AG09319 (cell line): ENCODE results near the gene FOSB.

Source experiments
- DNase-seq: peaks from one replicate; pipeline ENCODE4 v3.0.0-alpha.2; 2010; ENCODE audit warnings: low read depth; ENCODE audit errors: extremely low read depth
- TF ChIP-seq, protein P1 (sequence below): IDR thresholded peaks from 2 replicates; pipeline ENCODE4 v1.5.1; 2011; ENCODE audit warnings: low read depth, mild to moderate bottlenecking, inconsistent platforms, low read length, moderate library complexity

The FOSB gene

DNA sequence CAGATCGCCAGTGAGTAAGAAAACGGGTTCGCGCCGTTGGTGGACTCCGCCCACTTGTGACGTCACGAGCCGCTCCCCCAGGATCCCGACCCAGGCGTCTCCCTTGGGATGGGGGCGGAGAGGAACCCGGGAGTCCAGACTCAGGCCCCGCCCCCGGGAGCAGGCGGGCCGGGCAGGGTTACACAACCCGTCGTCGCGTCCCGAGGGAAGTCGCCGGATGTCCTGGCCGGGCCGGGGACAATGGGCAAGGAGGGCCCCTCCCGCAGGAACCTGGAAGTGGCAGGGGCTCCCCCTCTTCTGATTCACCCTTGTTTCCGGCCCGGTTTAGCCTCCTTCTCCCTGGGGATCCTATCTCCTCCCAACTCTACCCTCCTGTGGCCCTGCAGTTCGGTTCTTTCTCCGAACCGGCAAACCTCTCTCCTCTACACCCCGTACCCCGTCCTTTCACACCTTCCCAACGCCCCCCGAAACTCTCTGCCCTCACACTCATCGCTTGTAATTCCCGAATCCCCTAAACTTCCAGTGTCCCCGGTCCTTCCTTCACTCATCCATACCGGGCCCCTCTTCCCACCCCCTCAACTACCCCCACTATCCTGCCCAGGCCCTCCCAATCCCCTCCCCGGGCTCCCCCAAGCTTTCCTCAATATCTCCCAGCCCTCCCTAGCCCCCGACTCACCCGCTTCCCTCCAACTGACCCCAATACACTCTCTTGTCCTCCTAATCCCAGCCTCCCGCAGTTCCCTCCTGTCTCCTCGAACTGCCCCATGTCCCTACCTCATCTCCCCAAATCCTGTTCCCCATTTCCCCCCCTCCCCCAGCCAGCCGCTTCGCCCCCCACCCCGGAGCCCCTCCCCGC lies 24.1 kb upstream of the FOSB start:
- TF ChIP-seq, protein P1, sequence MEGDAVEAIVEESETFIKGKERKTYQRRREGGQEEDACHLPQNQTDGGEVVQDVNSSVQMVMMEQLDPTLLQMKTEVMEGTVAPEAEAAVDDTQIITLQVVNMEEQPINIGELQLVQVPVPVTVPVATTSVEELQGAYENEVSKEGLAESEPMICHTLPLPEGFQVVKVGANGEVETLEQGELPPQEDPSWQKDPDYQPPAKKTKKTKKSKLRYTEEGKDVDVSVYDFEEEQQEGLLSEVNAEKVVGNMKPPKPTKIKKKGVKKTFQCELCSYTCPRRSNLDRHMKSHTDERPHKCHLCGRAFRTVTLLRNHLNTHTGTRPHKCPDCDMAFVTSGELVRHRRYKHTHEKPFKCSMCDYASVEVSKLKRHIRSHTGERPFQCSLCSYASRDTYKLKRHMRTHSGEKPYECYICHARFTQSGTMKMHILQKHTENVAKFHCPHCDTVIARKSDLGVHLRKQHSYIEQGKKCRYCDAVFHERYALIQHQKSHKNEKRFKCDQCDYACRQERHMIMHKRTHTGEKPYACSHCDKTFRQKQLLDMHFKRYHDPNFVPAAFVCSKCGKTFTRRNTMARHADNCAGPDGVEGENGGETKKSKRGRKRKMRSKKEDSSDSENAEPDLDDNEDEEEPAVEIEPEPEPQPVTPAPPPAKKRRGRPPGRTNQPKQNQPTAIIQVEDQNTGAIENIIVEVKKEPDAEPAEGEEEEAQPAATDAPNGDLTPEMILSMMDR, result no peak
- DNase-seq, result peak; percentile 74

DNA sequence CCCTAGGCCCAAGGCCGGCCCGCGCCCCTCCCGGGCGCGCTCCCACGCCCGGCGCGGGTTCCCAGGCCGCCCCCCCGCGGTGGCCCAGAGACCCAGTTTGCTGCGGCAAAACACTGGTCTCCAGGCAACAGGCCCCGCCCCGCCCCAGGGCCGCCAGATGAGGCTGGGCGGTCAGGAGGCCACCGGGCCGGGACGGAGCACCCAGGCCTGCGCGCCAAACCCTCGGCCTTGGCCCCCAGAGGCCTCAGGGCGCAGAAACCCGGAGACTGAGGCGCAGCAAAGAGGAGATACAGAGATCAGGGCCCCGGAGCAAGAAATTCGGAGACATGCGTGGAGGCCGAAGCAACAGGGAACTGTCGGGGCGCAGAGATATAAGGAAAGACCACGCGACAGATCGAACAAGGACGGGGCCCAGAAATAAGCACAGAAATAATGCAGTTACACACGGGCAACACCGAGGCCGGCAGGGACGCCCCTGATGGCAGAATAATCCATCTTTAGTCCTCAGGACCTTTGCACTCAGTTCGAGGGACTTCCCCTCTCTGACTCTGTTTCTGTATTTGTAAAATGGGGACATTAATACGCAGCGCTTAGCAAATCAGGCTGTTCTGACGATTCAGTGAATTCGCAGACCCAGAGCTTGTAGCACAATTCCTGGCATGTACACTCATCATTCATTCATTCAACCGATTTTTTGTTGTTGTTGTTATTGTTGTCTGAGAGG lies 23.3 kb upstream of the FOSB start:
- TF ChIP-seq, protein P1, result no peak
- peak; percentile 63 for DNase-seq

DNA sequence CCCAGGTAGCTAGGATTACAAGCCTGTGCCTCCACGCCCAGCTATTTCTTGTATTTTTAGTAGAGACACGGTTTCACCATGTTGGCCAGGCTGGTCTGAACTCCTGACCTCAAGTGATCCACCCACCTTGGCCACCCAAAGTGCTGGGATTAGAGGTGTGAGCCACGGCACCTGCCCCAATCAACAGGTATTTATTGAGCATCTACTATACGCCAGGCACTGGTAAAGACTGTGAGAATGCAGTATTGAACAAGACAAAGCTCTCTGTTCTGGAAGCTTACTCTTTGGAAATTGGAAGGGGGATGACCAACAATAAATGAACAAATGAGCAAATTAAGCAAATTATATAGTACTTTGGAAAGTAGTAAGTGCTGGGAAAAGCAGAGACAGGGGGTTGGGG lies 22.7 kb upstream of the FOSB start:
- TF ChIP-seq, protein P1, result no peak
- DNase-seq, result no peak

DNA sequence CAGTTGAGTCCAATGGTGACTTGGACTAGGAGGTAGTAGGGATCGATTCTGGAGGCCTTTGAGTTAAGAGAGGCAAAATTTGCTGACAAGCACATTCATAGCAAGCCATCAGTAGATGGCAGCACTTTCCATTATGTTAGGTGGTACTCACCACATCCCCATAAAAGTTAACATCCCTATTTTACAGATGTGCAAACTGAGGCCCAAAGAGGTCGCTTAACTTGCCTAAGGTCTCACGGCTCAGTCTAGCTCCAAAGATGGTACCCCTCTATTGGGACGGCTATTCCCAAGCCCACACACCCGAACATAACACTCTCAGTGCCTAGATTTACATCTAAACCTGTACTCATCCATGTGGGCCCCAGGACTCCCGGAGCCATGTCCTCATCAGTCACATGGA lies 21.5 kb upstream of the FOSB start:
- no peak for DNase-seq

DNA sequence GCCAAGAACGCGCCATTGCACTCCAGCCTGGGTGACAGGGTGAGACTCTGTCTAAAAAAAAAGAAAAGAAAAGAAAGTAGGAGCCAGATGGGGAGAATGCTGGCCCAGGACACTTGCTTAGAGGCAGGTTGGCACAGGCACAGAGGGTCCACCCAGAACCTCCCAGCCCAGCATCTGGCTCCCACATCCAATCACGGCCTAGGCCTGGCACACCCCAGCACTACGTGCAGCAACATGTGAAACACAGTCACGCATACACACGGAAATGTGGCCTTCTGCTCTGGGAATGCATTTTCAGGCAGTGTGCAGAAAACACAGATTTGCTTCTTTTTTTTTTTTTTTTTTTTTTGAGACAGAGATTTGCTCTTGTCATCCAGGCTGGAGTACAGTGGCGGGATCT lies 20.9 kb upstream of the FOSB start:
- no peak for DNase-seq
- TF ChIP-seq, protein P1, result no peak

More for the DNA sequence above, 21.5 kb upstream of the FOSB start:
- TF ChIP-seq, protein P1, result peak; percentile 26

DNA sequence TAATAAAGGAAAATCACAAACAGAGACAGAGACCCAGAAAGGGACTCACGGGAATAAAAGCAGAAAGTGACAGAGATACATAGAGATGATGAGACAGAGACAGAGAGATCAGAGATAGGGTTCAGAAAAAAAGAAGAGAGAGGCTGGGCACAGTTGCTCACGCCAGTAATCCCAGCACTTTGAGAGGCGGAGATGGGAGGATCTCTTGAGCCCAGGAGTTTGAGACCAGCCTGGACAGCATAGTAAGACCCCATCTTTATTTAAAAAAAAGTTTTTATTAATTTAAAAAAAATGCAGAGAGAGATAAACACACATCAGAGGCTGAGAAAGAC lies 19.4 kb upstream of the FOSB start:
- TF ChIP-seq, protein P1, result no peak
- DNase-seq, result no peak

DNA sequence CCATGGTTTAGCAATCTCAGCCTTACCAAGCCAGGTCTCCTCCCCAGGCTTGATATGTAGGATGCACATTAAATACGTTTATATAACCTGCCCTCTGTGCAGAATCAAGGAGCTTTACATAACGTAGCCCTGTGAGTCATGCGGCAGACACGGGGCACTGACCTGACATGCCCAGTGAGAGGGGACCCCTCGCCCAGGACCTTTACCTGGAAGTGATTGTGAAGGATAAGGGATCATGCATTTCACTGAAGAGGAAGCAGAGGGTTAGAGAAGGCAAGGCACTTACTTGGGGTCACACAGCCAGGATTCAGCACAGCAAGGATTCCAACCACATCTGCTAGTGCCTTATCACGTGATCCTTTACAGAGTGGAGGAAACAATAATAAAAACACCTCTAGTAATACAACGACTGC lies 18.9 kb upstream of the FOSB start:
- DNase-seq, result no peak
- TF ChIP-seq, protein P1, result no peak
